ENCODE measurements around the gene KCNMB4. TPM values are rescaled to one million over a fixed set of nuclear protein-coding genes. Genes with fewer than 3 reads are reported as not detected.
A peak's percentile ranks its signal among the peaks of the same experiment; 100 is the strongest.

Gene KCNMB4, protein sequence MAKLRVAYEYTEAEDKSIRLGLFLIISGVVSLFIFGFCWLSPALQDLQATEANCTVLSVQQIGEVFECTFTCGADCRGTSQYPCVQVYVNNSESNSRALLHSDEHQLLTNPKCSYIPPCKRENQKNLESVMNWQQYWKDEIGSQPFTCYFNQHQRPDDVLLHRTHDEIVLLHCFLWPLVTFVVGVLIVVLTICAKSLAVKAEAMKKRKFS
- total RNA-seq (2014; rRNA removed; shearing (Covaris generic)): 0.43 and 1.1 TPM in 2 replicates

DNA sequence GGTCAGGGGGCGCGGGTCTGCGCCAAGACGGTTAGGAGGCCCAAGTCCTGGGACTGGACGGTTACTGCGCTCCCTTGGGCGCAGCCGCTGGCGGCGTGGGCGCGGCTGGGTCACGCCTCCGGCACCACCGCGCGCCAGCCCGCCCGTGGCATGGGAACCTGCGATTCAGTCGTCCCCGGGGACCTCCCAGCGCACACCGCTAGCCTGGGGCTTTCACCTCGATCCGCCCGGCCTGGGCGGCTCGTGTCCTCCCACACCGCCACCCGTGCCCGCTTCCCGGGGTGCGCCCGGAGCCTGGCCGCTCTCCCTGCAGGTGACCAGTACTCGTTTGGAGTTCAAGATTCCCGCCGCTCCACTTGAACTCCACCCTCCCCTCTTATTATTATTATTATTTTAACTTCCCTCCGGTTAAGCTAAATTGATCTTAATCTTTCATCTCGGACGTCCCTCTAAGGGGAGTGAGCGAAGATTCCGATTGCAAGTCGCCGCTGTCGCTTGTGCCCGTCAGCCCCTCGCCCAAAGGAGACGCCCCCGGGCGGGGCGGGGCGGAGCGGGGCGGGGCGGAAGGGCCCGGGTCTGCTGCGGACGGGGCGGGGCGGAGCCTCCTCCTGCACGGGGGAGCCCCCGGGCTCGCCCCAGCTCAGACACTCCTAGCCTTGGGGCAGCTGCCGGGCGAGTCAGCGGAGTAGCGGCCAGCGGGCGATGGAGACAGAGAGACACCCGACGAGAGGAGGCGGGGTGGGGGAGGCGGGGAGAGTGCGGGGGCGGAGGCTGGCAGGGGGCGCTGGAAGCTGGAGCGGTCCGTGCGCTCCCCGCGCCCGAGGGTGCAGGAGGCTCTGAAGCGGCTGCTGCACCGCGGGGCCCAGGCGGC is at the start of gene KCNMB4:
KCNMB4 (plus strand) TSS at position 643 of the 871 bp plus-strand sequence. CDS start 445 bp downstream, outside the sequence.
- peak; percentile 65 for DNase-seq (ENCODE audit: low spot score)
- in situ Hi-C loops (cut with HindIII; ENCODE audit: low sequenced_read_pairs): no loop called here

DNA sequence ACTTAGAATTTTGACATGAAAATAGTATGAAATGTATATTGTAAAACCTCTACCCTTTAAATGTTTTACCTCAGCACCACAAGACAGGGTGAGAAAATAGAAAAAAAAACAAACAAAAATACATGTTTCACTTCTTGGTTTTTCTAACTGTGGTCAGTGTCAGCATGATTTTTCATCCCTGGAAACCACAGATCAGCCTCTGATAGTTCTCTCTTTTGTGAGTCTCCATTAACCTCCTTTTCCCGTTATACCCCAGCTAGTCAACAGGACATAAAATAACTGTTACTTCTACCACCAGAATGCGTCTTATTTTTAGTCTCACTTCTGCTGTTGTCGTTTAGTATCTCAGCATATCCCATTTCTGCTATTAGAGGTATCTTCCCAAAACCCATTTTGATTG is 48.3 kb upstream of the KCNMB4 start:
- in situ Hi-C loops (cut with HindIII; ENCODE audit: low sequenced_read_pairs): no loop called here
- no peak for DNase-seq (ENCODE audit: low spot score)

DNA sequence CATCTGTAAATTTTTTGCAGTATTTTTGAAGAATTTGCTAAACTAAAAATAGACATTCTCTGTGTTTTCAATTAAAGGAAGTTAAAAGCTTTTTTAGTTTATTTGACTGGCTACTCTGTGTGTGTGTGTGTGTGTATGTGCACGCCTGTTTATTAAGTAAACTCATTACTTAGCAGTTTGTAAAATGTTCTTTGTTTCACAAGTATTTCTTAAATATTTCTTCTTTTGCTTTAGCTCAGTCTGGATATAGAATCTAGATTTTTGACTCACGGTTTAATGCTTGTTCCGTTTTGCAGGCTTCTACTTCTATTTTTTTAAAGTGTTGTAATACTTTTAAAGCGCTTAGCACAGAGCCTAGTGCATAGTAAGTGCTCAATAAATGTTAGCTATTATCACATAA is 46.5 kb upstream of the KCNMB4 start:
- in situ Hi-C loops (cut with HindIII; ENCODE audit: low sequenced_read_pairs): no loop called here
- no peak for DNase-seq (ENCODE audit: low spot score)

DNA sequence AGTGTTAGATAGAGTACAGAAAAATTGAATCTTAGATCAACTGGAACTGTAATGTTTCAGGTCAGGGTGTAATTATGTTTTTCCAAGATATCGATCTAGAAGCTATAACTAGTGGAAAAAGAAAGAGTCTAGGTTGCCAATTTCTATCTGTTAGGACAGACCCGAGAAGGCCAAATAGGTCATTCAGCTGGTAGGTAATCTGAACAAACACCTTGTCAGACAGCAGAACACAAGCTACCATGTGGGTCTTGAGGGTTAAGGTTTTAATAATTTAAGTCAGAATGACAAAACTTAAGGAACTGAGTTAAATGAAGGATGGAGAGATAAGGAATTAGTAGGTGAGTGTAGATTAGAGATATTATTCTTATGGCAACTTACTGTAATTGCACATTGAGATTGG is 44.9 kb upstream of the KCNMB4 start:
- DNase-seq (ENCODE audit: low spot score): no peak
- in situ Hi-C loops (cut with HindIII; ENCODE audit: low sequenced_read_pairs): no loop called here

DNA sequence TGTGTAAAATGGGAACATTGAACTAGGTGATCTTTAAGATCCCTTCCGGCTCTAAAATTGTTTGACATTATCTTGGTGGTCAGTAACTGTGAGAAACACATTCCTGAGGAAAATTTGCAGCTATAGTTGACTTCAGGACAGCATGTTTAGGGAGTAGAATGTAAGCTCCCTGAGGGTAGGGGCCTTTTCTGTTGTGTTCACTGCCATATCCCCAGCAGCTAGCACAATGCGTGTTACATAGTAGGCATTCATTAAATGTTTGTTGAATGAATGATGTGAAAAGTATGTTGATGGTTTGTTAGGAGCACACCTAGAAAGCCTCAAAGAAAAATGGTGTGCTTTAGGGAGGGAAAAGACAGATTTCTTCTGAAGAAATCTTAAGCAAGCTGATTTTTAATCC is 38.5 kb upstream of the KCNMB4 start:
- in situ Hi-C loops (cut with HindIII; ENCODE audit: low sequenced_read_pairs): no loop called here
- no peak for DNase-seq (ENCODE audit: low spot score)

DNA sequence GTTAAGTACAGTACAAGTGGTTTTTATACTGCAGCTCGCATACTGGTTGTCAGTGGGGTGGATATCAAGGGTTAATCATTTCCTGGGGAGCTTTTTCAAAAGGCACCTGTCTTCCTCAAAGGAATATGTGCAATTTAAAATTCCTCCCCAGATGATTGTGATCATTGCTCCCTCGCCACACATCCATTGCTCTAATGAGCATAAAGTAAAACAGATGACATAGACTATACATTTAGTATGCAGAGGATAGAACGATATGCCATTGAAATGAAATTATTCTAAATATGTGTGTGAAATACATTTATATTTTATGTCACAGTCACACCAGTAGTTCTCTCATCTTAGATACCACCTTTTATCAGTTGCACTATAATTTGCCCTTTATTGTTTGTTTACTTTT is 36.4 kb upstream of the KCNMB4 start:
- DNase-seq (ENCODE audit: low spot score): no peak
- in situ Hi-C loops (cut with HindIII; ENCODE audit: low sequenced_read_pairs): no loop called here

DNA sequence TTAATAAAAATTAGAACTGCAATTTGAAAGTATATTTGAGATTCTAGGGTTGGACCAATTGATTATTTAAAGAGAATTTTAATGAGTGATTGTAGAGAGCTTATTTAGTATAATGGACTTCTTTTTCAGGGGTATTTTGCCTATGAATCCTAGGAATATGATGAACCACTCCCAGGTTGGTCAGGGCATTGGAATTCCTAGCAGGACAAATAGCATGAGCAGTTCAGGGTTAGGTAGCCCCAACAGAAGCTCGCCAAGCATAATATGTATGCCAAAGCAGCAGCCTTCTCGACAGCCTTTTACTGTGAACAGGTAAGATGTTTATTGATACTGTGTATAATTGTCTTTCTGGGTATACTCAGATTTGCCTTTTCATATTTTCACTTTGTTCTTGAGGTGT is 35.9 kb upstream of the KCNMB4 start:
- no peak for DNase-seq (ENCODE audit: low spot score)
- in situ Hi-C loops (cut with HindIII; ENCODE audit: low sequenced_read_pairs): no loop called here

DNA sequence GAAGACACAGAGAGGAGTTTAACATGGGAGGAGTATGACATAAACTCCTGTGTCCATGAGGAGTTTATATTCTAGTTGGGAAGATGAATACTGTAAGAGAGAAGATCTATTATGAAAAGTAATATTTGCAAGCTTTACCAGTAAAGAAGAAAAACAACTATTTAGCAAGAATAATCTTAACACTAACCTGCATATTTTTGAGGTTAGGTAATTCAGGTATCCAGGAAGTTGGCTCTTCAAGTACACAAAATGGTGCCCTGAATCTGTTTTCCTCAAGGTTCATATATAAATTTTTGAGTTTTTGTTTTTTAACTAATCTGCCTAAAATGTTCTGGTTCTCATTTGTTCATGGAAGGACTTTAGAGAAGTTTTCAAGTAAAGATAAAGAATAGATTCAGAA is 33.9 kb upstream of the KCNMB4 start:
- in situ Hi-C loops (cut with HindIII; ENCODE audit: low sequenced_read_pairs): no loop called here
- DNase-seq (ENCODE audit: low spot score): no peak

DNA sequence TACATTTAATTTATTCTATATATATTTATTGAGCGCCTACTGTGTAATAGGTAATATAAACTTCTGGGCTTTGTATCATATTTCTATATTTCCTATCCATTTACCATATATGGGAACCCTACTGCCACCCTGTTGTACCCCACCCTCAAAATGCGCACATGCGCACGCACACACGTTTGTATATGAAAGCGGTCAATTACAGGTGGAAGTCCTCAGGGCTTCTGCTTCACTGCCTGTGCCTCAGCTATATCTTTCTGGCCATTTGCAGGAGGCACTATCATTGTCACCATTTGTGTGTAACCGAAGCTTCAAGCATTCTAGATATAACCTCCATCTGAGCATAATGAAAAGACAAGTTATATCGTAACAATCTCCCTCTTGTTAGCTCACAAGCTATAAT is 31.3 kb upstream of the KCNMB4 start:
- DNase-seq (ENCODE audit: low spot score): no peak

DNA sequence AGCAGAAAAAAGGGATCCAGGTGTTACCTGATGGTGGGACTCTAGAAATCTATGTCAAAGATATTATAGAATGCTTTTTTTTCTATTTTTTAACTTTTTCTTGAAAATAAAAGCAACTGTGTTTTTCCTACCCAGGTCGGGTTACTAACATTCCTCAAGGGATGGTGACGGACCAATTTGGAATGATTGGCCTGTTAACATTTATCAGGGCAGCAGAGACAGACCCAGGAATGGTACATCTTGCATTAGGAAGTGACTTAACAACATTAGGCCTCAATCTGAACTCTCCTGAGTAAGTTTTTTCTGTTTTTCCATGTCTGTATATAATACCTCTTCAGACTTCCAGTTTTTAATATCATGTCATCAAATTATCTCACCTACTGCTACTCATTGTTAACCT is 27.6 kb upstream of the KCNMB4 start:
- DNase-seq (ENCODE audit: low spot score): no peak
- in situ Hi-C loops (cut with HindIII; ENCODE audit: low sequenced_read_pairs): no loop called here

More for the DNA sequence above, 31.3 kb upstream of the KCNMB4 start:
- in situ Hi-C loops (cut with HindIII; ENCODE audit: low sequenced_read_pairs): no loop called here

DNA sequence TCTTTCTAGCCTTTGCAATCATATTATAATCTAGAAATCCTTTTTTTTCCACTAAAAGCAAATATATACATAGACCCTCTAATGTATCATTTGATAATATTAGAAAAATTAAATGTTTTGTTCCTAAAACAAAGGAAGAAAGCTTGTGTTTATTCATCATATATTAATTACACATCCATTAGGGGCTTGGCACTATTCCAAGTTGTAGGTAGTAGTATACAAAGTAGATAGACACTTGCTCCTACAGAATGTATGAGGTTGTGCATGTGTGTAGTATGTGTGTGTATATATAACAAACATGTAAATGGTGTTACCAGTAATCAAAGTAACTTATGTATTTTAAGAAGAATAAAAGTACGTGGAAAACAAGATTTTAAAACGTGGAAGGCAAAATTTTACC is 15.0 kb upstream of the KCNMB4 start:
- no peak for DNase-seq (ENCODE audit: low spot score)
- in situ Hi-C loops (cut with HindIII; ENCODE audit: low sequenced_read_pairs): no loop called here

DNA sequence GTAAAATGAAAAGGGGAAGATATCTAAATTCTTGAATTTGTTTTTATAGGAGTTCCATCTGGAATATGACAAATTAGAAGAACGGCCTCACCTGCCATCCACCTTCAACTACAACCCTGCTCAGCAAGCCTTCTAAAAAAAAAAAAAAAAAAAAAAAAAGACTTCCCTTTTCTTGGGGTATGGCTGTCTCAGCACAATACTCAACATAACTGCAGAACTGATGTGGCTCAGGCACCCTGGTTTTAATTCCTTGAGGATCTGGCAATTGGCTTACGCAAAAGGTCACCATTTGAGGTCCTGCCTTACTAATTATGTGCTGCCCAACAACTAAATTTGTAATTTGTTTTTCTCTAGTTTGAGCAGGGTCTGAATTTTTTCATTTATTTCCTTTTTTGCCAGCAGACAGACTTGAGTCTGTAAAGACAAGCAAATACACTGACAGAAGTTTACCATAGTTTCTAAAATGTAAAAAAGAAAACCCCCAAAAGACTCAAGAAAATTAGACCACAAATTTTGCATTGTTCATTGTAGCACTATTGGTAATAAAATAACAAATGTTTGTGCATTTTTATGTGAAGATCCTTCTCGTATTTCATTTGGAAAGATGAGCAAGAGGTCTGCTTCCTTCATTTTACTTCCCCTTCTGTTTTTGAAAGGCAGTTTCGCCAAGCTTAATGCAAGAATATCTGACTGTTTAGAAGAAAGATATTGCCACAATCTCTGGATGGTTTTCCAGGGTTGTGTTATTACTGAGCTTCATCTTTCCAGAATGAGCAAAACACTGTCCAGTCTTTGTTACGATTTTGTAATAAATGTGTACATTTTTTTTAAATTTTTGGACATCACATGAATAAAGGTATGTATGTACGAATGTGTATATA is 12.1 kb upstream of the KCNMB4 start:
- in situ Hi-C loops (cut with HindIII; ENCODE audit: low sequenced_read_pairs): no loop called here
- DNase-seq (ENCODE audit: low spot score): no peak

DNA sequence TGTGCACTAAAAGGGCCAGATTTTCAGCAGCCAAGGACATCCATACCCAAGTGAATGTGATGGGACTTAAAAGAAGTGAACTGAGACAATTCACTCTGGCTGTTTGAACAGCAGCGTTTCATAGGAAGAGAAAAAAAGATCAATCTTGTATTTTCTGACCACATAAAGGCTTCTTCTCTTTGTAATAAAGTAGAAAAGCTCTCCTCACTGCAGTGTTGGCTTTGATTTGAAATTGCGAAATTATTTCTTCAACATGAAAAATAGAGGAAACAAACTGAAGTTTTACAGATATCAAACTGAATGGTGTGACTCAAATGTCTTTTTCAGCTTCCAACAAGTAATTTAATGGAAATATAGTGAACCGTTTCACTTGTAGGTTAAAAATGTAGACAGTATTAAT is 11.3 kb upstream of the KCNMB4 start:
- no peak for DNase-seq (ENCODE audit: low spot score)
- in situ Hi-C loops (cut with HindIII; ENCODE audit: low sequenced_read_pairs): no loop called here

DNA sequence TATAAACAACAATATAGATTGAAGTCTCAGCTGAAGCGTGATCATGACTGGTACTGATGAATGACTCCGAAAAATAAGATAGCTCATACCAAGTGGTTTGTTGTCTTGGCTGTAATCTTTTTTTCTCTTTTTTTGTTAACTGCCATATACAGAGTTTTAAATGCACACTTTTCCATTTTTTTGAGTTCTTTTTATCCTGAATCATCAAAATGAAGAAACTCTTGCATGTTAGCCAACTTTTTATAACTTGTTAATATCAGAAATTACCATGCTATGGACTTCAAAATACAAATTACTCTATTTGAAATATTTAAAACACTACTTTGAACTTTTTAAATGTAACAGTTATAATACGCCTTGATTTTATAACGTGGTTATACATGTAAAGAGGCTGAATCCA is 10.1 kb upstream of the KCNMB4 start:
- DNase-seq (ENCODE audit: low spot score): no peak
- in situ Hi-C loops (cut with HindIII; ENCODE audit: low sequenced_read_pairs): no loop called here

DNA sequence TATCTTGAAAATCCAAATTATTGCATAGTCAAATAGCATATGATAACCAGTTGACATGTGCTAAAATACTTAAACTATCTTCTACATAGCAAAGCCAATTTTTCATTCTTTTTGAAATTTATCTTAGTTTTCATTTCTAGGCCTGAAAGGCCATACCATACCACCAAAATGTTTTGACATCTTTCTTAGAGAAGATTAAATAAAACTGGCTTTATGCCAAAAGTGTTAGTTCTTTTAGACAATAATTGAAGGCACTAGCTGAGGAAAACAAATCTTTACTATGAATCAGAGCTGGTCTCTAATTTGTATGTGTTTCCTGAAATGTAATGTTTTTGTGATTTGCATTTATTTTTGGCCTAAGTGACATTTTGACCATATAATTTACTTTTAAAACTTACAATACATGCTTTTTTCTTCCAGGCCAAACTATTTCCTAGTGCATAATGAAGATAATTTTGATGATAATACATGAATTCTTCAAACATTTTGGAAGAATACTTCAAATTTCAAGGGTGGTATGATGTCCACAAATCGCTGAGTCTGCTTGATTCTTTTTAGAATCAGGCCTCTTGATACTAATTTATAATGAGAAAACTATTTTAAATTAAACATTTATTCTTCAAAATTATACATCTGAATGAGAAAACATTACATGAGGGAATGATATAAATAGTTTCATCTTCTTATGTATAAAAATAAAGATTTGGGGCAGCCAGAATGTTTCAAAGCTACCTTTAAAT is 6.5 kb upstream of the KCNMB4 start:
- no peak for DNase-seq (ENCODE audit: low spot score)
- in situ Hi-C loops (cut with HindIII; ENCODE audit: low sequenced_read_pairs): no loop called here

DNA sequence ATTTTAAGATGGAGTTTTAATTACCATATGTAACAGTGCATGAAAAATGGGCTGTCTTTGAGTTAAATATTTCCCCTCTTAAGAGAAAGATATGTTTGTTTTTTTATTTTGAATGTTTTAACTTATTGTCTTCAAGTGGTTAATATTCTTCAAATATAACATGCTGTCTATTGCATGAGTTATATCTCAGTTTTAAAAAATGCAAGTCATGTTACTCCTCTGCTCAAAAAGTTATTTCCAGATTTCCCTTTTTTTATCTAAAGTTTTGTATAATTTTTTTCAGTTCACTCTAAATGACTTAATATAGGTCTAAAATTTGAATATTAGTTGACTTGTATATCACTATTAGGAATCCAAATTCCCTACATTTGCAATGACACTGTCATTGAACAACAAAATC is 5.9 kb upstream of the KCNMB4 start:
- DNase-seq (ENCODE audit: low spot score): no peak
- in situ Hi-C loops (cut with HindIII; ENCODE audit: low sequenced_read_pairs): no loop called here

DNA sequence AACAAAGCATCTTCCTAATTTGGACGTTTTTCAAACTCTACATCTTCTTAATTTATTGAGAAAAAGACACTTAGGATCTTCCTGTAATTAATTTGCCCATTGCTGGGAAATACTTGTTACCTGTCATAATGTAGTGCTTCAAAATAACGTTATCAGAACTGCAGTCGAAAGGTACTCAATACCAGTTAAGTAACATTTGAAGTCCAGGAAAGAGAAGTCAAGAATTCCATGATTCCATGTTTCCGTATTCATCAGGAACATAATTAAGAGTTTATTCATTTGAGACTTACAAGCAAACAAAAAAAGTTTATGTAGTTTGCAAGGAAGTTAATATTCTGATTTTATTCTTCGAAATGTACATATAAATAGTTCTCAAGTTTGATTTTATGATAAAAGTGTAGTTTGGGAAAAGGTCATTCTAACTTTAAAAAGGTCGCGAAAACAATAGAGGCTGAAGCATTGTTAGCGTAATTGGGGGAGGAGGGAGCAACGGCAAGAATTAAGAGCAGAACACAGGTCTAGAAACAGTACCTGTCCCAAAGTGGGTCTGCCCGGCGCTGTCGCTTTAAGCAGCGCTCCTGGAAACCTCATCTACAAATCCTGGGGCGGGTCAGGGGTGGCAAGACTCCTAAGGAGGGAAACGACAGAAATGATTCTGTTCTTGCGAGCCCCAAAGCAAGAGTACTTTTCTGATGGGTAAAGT is 1.2 kb upstream of the KCNMB4 start:
- DNase-seq (ENCODE audit: low spot score): no peak
- in situ Hi-C loops (cut with HindIII; ENCODE audit: low sequenced_read_pairs): no loop called here

DNA sequence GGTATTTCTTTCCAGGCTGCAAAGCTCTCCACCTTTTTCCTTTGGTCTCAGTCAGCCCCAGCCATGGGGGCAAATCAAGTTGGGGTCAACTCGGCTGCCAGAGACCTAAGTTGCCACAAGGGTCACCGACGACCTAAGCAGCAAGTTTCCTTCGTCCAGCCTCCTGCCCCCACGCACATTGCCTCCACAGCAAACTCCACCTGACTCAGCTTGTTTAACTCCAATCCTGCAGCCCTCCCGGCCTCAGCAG is 767 bp upstream of the KCNMB4 start:
- no peak for DNase-seq (ENCODE audit: low spot score)
- in situ Hi-C loops (cut with HindIII; ENCODE audit: low sequenced_read_pairs): no loop called here
